HUES48 (cell line): ENCODE results near the gene NDUFS2.
A peak's percentile ranks its signal among the peaks of the same experiment; 100 is the strongest.

Experiments used
- H3K27ac ChIP-seq: one replicate; pipeline ENCODE4 v1.7.0; 2013; ENCODE audit warnings: low read depth, low read length, inconsistent platforms
- H3K27me3 ChIP-seq: 2 replicates; pipeline ENCODE4 v1.6.1; 2013; ENCODE audit warnings: mild to moderate bottlenecking, low read length; ENCODE audit not compliant: control insufficient read depth, insufficient read depth
- H3K36me3 ChIP-seq: 2 replicates; pipeline ENCODE4 v1.6.1; 2013; ENCODE audit warnings: low read length; ENCODE audit not compliant: control insufficient read depth, insufficient read depth
- H3K4me1 ChIP-seq: 2 replicates; pipeline ENCODE4 v1.6.1; 2013; ENCODE audit warnings: mild to moderate bottlenecking, low read length; ENCODE audit not compliant: control insufficient read depth, insufficient read depth
- H3K4me3 ChIP-seq: 2 replicates; pipeline ENCODE4 v1.5.1; 2013; ENCODE audit warnings: mild to moderate bottlenecking, low read depth, low read length
- H3K9ac ChIP-seq: 2 replicates; pipeline ENCODE4 v1.6.1; 2013; ENCODE audit warnings: mild to moderate bottlenecking, low read depth, low read length, moderate library complexity
- H3K9me3 ChIP-seq: 2 replicates; pipeline ENCODE4 v1.6.1; 2013; ENCODE audit warnings: low read length; ENCODE audit not compliant: control insufficient read depth, insufficient read depth

The NDUFS2 gene

DNA sequence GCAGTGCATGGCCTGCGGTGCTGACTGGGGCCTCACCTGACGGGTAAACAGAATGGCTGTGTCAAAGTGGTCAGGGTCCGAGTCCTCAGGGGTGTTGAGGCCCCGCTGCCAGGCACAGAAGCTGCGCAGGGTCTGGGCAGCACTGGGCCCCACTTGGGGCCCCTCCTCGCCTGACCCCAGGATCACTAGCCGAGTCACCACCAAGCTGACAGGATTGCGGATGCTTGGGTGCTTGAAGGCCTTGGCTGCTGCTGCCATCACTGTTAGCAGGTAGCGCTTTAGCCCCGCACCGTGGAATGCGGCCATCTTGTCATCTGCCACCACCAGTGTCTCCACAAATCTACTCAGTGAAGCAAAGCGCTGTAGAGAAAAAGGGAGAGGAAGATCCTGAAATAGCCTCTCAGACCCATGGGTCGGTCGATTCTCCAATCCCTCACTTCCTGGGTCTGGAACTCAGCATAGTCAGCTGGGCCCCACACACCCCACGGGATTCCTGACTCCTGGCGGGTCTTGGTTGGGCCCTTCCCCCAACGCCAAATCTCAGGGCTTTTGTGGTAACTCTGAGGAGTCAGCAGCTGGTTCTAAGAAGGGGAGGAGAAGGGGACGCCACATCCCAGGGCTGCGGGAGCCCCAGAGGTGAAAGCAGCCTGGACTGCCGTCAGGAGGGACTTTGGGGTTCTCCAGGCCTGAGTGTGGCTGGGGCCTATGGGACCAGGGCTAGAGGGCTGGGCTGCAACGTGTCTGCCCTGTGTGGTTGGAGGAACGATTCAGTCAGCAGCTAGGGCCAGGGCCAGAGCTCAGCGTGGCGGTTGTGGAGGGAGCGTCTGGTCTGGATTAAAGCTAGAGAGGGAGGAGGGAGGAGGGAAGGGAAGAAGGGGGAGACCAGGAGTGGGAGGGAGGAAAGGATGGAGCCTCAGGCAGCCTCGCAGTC, 5.4 kb upstream of the NDUFS2 start:
- Histone ChIP-seq H3K9ac (no peak overlapping the region), H3K4me3 (no peak overlapping the region), H3K36me3 (no peaks in the 10 kb centered on the region), H3K9me3 (no peaks in the 10 kb centered on the region), H3K27ac (no peak overlapping the region), H3K27me3 (no peaks in the 10 kb centered on the region), H3K4me1 (peaks cover 44% of the 10 kb centered on the region)

GRCh38 chr1:161197560-161198193, 4.5 kb upstream of the NDUFS2 start:
- Histone ChIP-seq H3K27me3 (no peaks in the 10 kb centered on the region), H3K36me3 (no peaks in the 10 kb centered on the region), H3K27ac (peak overlapping the region; percentile 5), H3K9ac (no peak overlapping the region), H3K4me1 (peaks cover 46% of the 10 kb centered on the region), H3K4me3 (no peak overlapping the region), H3K9me3 (no peaks in the 10 kb centered on the region)

DNA sequence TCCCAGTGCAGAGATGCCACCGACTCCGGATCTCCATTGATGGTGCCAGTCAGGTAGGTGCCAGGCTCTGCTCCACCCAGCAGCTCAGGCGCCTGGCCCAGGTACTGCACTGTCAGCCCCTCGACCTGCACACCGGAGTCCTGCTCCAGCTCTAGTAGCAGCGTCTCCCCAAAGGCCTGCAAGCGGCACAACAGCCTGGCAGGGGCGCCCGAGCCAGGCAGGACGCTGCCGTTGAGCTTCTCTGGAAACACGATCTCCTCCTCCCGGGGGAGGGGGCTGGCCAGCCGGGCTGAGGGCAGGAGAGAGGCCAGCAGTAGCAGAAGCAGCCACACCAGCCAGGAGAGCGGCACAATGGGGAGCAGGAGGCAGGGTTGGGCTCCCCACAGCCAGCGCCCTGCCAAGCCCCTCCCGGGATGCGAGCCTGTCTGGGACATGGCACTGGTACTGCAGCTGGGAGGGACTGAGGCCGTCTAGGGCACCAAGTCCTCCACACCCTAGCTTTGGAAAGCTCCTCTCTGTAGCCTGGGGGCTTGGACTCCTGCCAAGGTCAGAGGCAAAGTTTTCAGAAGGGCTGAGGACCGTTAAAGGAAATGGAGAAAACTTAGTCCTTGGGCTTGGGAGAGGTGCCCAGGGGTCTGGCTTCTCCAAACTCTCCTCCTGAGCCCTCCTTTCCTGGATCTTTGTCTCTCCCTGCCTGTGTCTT, 3.8 kb upstream of the NDUFS2 start:
- H3K4me1 ChIP-seq: peaks cover 46% of the 10 kb centered on the region
- H3K9ac ChIP-seq: 0 out of 2 replicates have a peak overlapping the region, but pooled peaks have one; percentile 0
- H3K36me3 ChIP-seq: peaks cover 2% of the 10 kb centered on the region; the same call in 1 of the 2 replicates
- H3K4me3 ChIP-seq: peak overlapping the region; percentile 2; the same call in 1 of the 2 replicates
- H3K27me3 ChIP-seq: no peaks in the 10 kb centered on the region
- H3K9me3 ChIP-seq: no peaks in the 10 kb centered on the region
- peak overlapping the region; percentile 32 for H3K27ac ChIP-seq

- Histone ChIP-seq H3K9ac (0 out of 2 replicates have a peak within 1 kb of the TSS, but pooled peaks have one; percentile 0), H3K36me3 (peaks cover 8% of the 10 kb centered on the region), H3K4me1 (peaks cover 46% of the 10 kb centered on the region), H3K9me3 (no peaks in the 10 kb centered on the region), H3K27ac (peak within 1 kb of the TSS; percentile 94), H3K27me3 (no peaks in the 10 kb centered on the region), H3K4me3 (peak within 1 kb of the TSS; percentile 2; the same call in 1 of the 2 replicates)
Measured at GRCh38 chr1:161198897-161199431, 3.2 kb upstream of the NDUFS2 start, which contains the start of gene ADAMTS4. TSS of gene ADAMTS4 (minus strand) at chr1:161199054. CDS start at chr1:161198627, 427 bp downstream.

DNA sequence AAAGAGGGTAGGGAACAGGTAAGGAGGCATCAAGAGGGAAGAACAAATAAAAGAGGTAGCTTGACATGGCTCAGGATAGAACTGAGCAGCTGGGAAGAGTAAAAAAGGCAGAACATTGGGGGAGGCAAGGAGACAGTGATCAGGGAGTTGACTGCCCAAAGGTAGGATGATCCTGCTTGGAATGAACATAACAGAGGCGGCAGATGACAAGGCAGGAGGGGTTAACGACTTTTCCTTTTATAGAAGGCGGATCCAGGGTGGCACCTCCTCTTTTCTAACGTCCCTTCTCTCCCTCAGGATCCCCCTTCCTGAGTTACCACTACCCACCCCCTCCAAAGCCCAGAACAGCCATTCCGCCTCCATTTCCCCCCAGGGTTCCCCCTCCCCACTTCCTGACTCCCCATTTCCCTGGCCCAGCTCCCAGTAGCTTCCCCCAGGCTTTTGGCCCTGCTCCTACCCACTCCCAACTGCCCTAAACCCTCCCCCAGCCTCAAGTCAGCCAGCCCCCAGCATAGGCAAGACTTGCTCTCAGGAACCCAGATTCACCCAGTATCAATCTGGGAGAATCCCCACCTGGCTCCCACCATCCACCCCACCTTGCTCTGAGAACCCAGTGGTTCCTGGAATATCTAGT, 2.5 kb upstream of the NDUFS2 start:
- Histone ChIP-seq H3K36me3 (peaks cover 14% of the 10 kb centered on the region), H3K9me3 (no peaks in the 10 kb centered on the region), H3K27me3 (no peaks in the 10 kb centered on the region), H3K9ac (no peak overlapping the region), H3K4me3 (peak overlapping the region; percentile 2; the same call in 1 of the 2 replicates), H3K4me1 (peaks cover 46% of the 10 kb centered on the region), H3K27ac (peak overlapping the region; percentile 94)

DNA sequence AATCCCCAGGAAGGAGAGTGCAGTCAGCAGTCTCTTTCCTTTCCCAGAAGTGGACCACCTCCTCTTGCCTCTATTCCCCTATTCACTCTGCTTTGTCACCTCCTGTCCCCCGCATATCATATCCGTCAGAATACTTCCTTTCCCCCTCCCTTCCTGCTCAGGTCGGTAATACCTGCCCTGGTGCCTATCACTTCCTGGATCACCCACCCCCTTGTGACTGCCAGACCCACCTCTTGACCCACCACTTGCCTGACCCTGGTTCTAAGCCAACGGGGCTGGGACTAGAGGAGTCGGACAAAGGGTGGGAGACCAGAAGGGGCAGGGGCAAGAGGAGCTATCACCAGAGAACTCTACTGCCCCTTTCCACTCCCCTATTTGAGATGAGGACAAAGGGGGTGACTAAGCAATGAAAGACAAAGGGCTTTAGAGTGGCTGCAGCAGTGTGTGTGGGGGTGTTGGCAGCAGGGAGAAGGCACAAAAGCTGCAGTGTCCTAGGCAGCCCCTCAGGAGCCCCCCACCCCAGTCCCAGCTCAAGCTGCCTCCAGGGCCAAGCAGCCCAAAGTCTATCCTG, 1.7 kb upstream of the NDUFS2 start:
- no peaks in the 10 kb centered on the region for H3K27me3 ChIP-seq
- H3K36me3 ChIP-seq: peaks cover 21% of the 10 kb centered on the region
- peak overlapping the region; percentile 40; the same call in 1 of the 2 replicates for H3K9ac ChIP-seq
- H3K4me3 ChIP-seq: no peak overlapping the region
- no peaks in the 10 kb centered on the region for H3K9me3 ChIP-seq
- peaks cover 46% of the 10 kb centered on the region for H3K4me1 ChIP-seq
- H3K27ac ChIP-seq: peak overlapping the region; percentile 94

DNA sequence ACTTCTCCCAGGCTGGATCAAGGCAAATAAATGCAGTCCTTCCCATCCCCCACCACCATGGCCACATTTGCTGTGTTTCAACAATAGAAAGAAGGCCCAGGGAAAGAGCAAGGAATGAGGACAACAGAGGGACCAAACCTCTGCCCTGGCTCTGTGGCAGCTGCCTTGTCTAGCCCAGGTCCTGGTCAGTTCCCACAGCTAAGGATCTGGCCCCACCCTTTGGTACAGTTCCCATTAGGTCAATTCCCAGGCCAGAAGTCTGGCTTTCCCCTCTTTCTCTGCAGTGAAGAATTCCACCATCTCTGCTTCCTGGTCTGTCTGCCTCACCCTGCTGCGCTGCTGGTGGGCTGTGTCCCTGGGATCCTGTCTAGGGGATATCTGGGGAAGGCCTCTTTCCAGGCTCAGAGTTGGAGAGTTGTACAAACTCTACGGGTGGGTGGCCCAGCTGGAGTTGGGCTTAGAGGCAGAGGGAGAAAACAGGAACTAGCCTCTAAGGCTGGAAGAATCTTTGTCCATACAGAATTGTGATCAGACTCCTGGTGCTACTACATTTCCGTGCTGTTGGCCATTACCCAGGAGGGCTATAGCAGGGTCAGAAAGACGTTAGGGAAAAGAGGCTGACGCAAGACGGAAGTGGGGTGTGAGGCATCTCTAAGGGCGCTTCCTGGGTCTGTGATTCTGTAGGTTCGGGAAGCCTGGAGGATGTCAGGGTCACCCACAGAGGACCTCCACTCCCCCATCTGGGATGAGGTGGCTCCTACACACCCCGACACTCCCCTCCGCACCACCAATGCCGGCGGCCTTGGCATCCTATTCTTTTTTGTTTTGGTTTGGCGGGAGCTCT, 953 bp upstream of the NDUFS2 start:
- Histone ChIP-seq H3K4me1 (peaks cover 46% of the 10 kb centered on the region), H3K36me3 (peaks cover 28% of the 10 kb centered on the region), H3K27me3 (no peaks in the 10 kb centered on the region), H3K9me3 (no peaks in the 10 kb centered on the region), H3K4me3 (0 out of 2 replicates have a peak overlapping the region, but pooled peaks have one; percentile 3), H3K9ac (peak overlapping the region; percentile 55), H3K27ac (peak overlapping the region; percentile 94)

- H3K9ac ChIP-seq: no peak overlapping the region
- H3K27ac ChIP-seq: no peak overlapping the region
- H3K4me3 ChIP-seq: no peak overlapping the region
- H3K4me1 ChIP-seq: peaks cover 7% of the 10 kb centered on the region
- H3K36me3 ChIP-seq: peaks cover 71% of the 10 kb centered on the region
- H3K27me3 ChIP-seq: no peaks in the 10 kb centered on the region
- no peaks in the 10 kb centered on the region for H3K9me3 ChIP-seq
Measured at GRCh38 chr1:161206411-161207140, 4.4 kb downstream of the NDUFS2 start.

DNA sequence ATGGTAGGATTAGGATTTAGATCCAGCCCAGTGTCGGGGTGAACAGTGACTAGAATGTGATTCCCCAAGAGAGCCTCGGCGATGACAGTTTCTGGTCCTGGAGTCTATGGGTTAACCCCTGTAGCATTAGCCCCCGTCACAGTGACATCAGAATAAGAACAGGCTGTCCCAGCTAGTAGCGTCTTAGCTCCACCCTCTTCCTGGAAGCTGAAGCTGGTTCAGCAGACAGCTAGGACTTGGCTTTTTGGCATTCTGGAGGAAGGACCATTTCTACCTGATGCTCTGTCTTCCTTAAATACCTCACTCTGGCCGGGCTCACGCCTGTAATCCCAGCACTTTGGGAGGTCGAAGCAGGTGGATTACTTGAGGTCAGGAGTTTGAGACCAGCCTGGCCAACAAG, 5.0 kb downstream of the NDUFS2 start:
- Histone ChIP-seq H3K9me3 (no peaks in the 10 kb centered on the region), H3K27me3 (no peaks in the 10 kb centered on the region), H3K4me1 (peaks cover 3% of the 10 kb centered on the region; the same call in 1 of the 2 replicates), H3K4me3 (no peak overlapping the region), H3K36me3 (peaks cover 77% of the 10 kb centered on the region), H3K9ac (no peak overlapping the region), H3K27ac (no peak overlapping the region)
